GM23338 (cell line): ENCODE results near the gene KCTD7.

ENCODE experiments used
- CREB1 ChIP-seq: fragments of 250-450 bp; sonication (Bioruptor Pico); IDR thresholded peaks from 2 replicates; pipeline ENCODE4 v1.5.0; 2020; ENCODE audit warnings: low read depth, mild to moderate bottlenecking, moderate library complexity
- CTCF ChIP-seq, 2 experiments: fragments of 200-600 bp in 1 of 2; sonication (generic) in 1 of 2; conservative IDR thresholded peaks; 2 replicates each; pipeline versions ENCODE4 v1.5.1 to v1.6.1; 2016 to 2017; ENCODE audit warnings: antibody characterized with exemption in 2 of 2, low read depth in 2 of 2, mild to moderate bottlenecking in 2 of 2, moderate library complexity in 1 of 2
- ETS1 ChIP-seq: IDR thresholded peaks from 2 replicates; pipeline ENCODE4 v1.6.1; 2016; ENCODE audit warnings: antibody characterized with exemption
- EZH2 ChIP-seq: fragments of 200-600 bp; sonication (generic); IDR thresholded peaks from one replicate; pipeline ENCODE4 v1.8.0; 2017; ENCODE audit warnings: antibody characterized with exemption, mild to moderate bottlenecking, low read depth; ENCODE audit not compliant: unreplicated experiment
- EZH2phosphoT487 ChIP-seq: fragments of 200-600 bp; sonication (generic); IDR thresholded peaks from one replicate; pipeline ENCODE4 v1.8.1; 2018; ENCODE audit warnings: antibody characterized with exemption; ENCODE audit not compliant: unreplicated experiment
- JUNB ChIP-seq: IDR thresholded peaks from one replicate; pipeline ENCODE4 v1.6.1; 2016; ENCODE audit warnings: antibody characterized with exemption; ENCODE audit not compliant: unreplicated experiment
- POLR2AphosphoS5 ChIP-seq: IDR thresholded peaks from 2 replicates; pipeline ENCODE4 v1.6.1; 2016; ENCODE audit warnings: antibody characterized with exemption, low read depth
- REST ChIP-seq: IDR thresholded peaks from one replicate; pipeline ENCODE4 v1.6.1; 2018; ENCODE audit warnings: antibody characterized with exemption; ENCODE audit not compliant: unreplicated experiment
- STAT1 ChIP-seq: IDR thresholded peaks from one replicate; pipeline ENCODE4 v1.6.1; 2016; ENCODE audit warnings: antibody characterized with exemption; ENCODE audit not compliant: unreplicated experiment

- TF ChIP-seq POLR2AphosphoS5 (no peak), CTCF (conservative IDR thresholded peaks at IDR 0.05; ENCODE audit: low read depth in 2 of 2) (no peak), EZH2phosphoT487 (no peak), EZH2 (no peak), ETS1 (no peak), CREB1 (CRISPR knock-in tag) (no peak), JUNB (no peak), STAT1 (no peak), REST (no peak)
Observed at GRCh38 chr7:66666313-66666952, 37.8 kb downstream of the KCTD7 start.
